HepG2 (cell line): ENCODE data around the gene TLK2. TPM values are rescaled to one million over a fixed set of nuclear protein-coding genes. Genes with fewer than 3 reads are reported as not detected.

Experiments
- E2F1 ChIP-seq: sonication (generic); formaldehyde crosslinking; IDR thresholded peaks from 2 replicates; pipeline ENCODE4 v1.5.0; 2020; ENCODE audit warnings: missing genetic modification reagents
- GRHL1 ChIP-seq: sonication (generic); formaldehyde crosslinking; conservative IDR thresholded peaks from 2 replicates; pipeline ENCODE4 v1.8.0; 2022; ENCODE audit warnings: missing genetic modification reagents
- KAT8 ChIP-seq: IDR thresholded peaks from 2 replicates; pipeline ENCODE4 v1.6.1; 2016; ENCODE audit warnings: missing genetic modification reagents, missing compliant biosample characterization
- KDM1A ChIP-seq: IDR thresholded peaks from 2 replicates; pipeline ENCODE4 v1.6.1; 2016; ENCODE audit warnings: missing compliant biosample characterization
- MTF1 ChIP-seq: sonication (generic); formaldehyde crosslinking; IDR thresholded peaks from 2 replicates; pipeline ENCODE4 v1.5.0; 2020; ENCODE audit warnings: missing genetic modification reagents
- PHF20 ChIP-seq: sonication (generic); formaldehyde crosslinking; IDR thresholded peaks from 2 replicates; pipeline ENCODE4 v1.5.0; 2020; ENCODE audit warnings: mild to moderate bottlenecking, missing genetic modification reagents
- TEAD3 ChIP-seq: optimal IDR thresholded peaks from 2 replicates; pipeline ENCODE3; 2016; ENCODE audit warnings: borderline replicate concordance
- ZKSCAN1 ChIP-seq: fragments of 150-350 bp; IDR thresholded peaks from 2 replicates; pipeline ENCODE4 v1.6.1; 2014; ENCODE audit warnings: low read length
- ZNF557 ChIP-seq: sonication (generic); formaldehyde crosslinking; IDR thresholded peaks from 2 replicates; pipeline ENCODE4 v1.4.0; 2020; ENCODE audit warnings: missing genetic modification reagents
- ZNF646 ChIP-seq: sonication (generic); formaldehyde crosslinking; IDR thresholded peaks from 2 replicates; pipeline ENCODE4 v1.9.0; 2021; ENCODE audit warnings: mild to moderate bottlenecking, missing genetic modification reagents
- polyA plus RNA-seq, 8 experiments: library from polyadenylated mRNA; depleted of rRNA in 3 of 8; stranded (reverse) in 7 of 8; unstranded in 1 of 8; fragments of >200 nt; fragmentation: Illumina TruSeq in 4 of 8; extraction: Trizol in 4 of 8; gene quantifications; 2 replicates each; pipeline versions ENCODE4 v1.2.1 to v1.2.3, GENCODE V29; 2011 to 2016; ENCODE audit warnings: low read depth in 4 of 8, missing spikeins in 1 of 8, mixed read lengths in 1 of 8; ENCODE audit not compliant: insufficient read depth in 1 of 8
- total RNA-seq, 5 experiments: library from RNA; depleted of rRNA; stranded (reverse); fragments of >200 nt; fragmentation: Illumina TruSeq; extraction: Trizol; gene quantifications; 2 replicates each; pipeline ENCODE4 v1.2.3, GENCODE V29; 2016; ENCODE audit warnings: low read depth in 1 of 5

The TLK2 gene
- total and polyA plus RNA-seq, 2 of the 13 experiments (the other 11 are each of a cell fraction or from before 2014, with no cell fraction given): 58.7 to 60.8 TPM

- TF ChIP-seq ZNF646 (CRISPR knock-in tag) (no peak), GRHL1 (no peak), MTF1 (CRISPR knock-in tag) (no peak), KAT8 (CRISPR knock-in tag) (no peak), ZNF557 (CRISPR knock-in tag) (no peak), ZKSCAN1 (no peak), KDM1A (CRISPR knock-in tag) (no peak), E2F1 (no peak), PHF20 (CRISPR knock-in tag) (no peak), TEAD3 (no peak)
- TF ChIP-seq, all 625 proteins: peak for 0
Observed at GRCh38 chr17:62658136-62658920, 179.7 kb downstream of the TLK2 start (continued).
